Measurements from ENCODE around the gene PAPOLG.

DNA sequence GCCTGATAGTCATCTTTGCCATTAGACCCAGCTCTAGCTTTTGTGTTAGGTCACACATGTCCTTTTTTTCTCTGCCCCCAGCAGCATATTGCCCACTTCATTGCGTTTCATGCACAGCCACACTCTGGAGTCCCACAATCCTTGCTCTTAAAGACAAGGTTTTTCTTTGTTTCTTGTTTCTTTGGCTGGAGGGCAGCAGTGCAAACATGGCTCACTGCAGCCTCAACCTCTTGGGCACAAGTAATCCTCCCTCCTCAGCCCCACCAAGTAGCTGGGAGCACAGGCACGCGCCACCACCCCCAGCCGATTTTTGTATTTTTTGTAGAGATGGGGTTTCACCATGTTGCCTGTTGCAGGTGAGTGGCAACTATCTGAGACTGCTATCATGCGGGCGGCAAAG, 16.9 kb upstream of the PAPOLG start:
- TF ChIP-seq, protein P1, sequence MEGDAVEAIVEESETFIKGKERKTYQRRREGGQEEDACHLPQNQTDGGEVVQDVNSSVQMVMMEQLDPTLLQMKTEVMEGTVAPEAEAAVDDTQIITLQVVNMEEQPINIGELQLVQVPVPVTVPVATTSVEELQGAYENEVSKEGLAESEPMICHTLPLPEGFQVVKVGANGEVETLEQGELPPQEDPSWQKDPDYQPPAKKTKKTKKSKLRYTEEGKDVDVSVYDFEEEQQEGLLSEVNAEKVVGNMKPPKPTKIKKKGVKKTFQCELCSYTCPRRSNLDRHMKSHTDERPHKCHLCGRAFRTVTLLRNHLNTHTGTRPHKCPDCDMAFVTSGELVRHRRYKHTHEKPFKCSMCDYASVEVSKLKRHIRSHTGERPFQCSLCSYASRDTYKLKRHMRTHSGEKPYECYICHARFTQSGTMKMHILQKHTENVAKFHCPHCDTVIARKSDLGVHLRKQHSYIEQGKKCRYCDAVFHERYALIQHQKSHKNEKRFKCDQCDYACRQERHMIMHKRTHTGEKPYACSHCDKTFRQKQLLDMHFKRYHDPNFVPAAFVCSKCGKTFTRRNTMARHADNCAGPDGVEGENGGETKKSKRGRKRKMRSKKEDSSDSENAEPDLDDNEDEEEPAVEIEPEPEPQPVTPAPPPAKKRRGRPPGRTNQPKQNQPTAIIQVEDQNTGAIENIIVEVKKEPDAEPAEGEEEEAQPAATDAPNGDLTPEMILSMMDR (conservative IDR thresholded peaks at IDR 0.05; ENCODE audit: low read depth, low read length) = no peak
- no peak for TF ChIP-seq RAD21 (IDR thresholded peaks at IDR 0.05; ENCODE audit: low read length)
- no peak for TF ChIP-seq RFX5 (IDR thresholded peaks at IDR 0.05; ENCODE audit: low read depth, low read length)
- no peak for TF ChIP-seq CHD1 (IDR thresholded peaks at IDR 0.05; ENCODE audit: low read depth, low read length)
- no peak for TF ChIP-seq POLR2A (IDR thresholded peaks at IDR 0.05; ENCODE audit: low read depth, low read length)
- TF ChIP-seq SMC3 (IDR thresholded peaks at IDR 0.05; ENCODE audit: low read depth, low read length) = no peak
